HG03460 (cell line): ENCODE results near the gene ST6GALNAC3.
"Not testable (repeated sequence)": the region's sequence is repeated elsewhere in the genome, so short reads cannot be mapped to it uniquely, and the experiment has no call there.

ENCODE experiments used
- ATAC-seq: cut with Tn5 transposase; IDR thresholded peaks from one replicate; pipeline ENCODE4 v1.9.1; 2021; ENCODE audit not compliant: unreplicated experiment

Gene ST6GALNAC3

DNA sequence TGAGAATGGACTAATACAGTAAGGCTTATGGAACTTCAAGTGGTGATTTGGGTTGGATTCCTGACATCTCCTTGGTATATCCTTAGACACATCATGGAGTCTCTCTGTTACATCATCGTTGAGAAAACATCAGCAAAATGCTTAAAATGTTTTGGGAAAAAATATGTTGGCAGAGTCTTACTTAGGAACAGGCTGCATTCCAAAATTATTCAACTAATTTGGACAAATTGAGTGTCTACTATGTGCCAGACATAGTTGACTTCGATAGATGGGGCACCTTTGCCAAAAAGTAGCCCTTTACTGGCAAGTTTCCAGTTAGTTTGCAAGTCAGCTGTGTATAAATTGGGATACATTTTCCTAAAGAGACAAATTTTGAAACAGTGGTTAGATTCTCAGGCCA lies 539.3 kb downstream of the ST6GALNAC3 start:
- ATAC-seq = no peak

DNA sequence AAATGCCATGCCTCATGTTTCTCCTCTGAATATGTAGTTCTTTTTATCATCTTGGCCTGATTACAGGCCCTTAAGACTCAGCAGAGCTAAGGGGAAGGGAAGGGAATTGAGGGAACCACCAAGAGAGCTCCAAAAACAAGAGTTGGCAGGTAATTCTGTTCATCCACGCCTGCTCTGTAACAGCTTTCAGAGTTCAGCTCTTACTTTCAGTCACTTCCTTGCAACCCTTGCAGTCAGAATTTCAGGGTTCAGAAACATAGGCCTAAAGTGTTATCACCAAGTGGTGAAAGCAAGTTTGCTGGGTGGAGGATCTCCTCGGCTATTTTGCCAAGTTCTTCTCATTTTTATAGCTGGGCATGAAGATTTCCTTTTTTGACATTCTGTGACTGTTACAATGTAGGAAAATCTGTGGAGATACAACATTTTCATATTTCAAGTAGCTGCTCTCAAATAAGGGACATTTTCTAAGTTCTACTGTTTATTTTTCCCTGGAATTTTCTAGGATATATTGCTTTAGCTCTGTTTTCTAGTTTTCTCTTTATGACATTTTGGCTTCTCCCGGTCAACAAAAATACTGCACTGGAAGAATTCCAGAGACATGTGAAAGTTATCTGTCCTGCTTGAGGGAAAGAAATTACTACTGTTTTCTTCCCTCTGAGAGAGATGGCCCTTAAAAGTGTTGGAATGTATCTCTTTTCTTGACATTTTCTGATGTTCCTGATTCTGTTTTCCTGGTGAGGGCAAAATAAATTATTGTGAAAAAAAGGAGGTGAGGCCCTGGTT lies 540.9 kb downstream of the ST6GALNAC3 start:
- ATAC-seq = no peak

DNA sequence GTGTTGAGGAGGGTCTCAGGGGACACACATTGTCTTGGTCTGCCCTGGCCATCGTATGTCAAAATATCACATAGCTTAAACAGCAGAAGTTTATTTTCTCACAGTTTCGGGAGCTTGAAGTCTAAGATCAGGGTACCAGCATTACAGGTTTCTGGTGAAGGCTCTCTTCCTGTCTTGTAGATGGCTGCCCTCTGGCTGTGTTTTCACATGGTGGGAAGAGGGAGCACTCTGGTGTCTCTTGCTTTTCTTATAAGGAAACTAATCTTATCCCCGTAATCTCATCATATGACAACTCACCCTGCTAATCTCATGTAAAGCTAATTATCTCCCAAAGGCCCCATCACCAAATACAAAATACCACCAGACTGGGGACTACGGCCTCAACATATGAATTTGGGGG lies 545.8 kb downstream of the ST6GALNAC3 start:
- ATAC-seq = no peak

DNA sequence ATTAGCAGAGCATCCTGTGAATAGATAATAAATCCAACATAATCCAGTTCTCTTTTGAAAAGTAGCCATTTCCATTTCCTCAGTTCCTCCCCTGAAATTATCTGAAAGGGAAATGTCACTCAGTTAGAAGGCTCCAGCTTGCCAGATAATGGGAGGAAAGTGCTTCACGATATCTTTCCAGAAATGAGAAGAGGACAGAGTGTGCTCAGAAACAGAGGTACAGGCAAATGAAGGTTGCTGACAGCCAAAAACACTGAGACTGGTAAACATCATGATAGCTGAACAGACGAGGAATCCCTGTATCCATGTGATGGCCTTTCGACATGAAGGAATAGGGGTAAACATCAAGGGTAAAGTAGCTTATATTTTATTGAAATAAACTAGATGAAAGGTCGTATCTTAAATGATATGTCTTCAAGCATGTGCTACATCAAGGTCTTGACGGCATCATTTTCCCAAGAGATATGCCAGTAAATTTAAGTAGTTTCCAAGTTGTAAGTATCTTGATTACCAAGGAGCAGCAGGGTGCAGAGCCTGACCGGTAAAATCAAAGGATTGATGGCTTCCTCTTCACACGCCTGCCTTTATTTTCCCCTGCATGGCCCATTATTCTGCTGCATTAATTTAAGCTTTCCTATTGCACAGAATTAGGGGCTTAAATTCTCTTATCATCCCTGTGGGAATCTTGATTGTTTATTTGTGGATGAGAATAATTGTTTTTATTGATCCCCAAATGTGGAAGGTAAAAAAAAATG lies 548.4 kb downstream of the ST6GALNAC3 start:
- ATAC-seq = no peak

DNA sequence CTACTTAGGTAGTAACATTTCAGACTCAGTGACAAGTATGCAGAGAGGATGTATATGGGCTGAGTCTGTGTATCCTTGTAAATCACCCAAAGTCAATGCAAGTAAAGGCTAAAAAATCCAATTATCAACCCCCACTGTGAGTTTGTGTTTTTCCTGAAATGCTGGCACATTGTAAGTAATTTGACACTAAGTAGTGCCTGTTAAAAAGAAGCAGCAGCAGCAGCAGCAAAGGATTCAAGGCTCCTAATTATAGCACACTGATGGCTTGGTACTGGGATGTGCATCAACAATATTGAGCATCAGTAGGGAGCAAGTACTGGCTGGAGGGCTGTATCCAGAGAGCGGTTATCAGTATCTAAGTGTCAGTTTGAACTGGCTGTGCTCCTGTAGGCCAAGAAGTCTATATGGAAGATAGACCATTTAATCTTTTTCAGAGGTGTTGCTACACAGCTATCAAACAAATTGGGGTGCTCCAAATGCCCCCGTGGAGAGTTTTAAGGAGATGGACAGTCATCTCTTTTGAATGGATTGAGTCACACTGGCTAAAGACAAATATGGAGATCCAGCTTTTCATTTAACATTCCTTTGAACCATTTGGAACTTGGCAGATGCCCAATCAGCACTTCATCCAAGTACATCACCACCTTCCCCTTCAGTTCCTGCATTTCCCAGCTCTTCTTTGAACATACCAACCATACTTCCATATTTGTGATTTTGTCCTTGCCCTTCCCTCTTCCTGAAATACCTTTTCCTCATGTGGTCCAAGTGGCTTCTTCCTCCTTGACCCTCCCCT lies 551.5 kb downstream of the ST6GALNAC3 start:
- ATAC-seq = no peak

DNA sequence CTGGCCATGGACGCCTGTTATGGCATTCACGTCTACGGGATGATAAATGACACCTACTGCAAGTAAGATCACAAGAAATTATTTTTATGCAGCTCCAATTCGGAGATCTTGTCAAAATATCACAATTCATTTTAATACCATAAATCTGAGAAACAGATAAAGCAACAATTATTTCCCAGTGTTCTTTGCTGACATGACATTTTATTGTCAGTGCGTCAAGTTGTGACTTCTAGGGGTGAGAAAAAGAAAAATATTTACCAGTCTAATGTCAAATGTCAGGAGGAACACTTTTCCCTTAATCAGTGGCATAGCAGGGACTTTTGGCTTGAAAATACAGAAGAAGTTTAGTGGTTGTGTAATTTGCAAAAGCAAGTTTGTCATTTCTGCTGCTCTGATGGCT lies 553.0 kb downstream of the ST6GALNAC3 start:
- ATAC-seq = no peak

DNA sequence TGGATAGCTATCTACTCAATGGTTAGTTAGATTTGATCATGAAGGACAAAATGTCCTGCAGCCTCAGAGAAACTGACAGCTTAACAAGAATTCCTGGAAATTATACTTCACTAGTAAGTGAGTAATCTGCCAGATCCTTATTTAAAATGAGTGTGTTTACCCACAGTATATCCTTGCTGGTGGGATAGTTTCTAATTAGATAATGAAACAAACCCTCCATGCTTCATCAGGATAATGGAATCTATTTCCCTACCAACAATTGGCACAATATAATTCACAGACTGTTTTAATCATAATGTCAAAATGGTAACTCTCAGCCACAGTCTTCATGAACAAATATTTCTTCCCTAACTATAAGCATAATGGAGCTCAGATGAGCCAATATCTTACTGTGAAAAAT lies 553.4 kb downstream of the ST6GALNAC3 start:
- no peak for ATAC-seq

DNA sequence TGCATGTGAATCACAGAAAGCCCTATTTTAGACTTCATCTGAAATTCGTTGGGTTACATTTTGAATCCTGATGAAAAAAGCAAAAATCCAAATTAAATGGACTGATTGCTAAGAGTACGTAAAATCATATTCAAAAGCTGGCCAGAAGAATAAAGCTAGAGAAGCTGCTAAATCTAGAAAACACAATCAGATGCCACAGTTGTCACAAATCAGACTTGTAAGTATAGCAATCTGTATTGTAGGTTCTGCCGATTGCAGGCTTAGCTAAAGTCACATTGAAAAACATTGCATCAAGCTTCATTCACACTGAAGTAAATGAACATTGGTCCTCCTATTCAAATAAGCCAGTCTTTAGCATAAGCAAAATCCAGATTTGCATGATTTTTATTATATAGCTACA lies 557.6 kb downstream of the ST6GALNAC3 start:
- no peak for ATAC-seq

DNA sequence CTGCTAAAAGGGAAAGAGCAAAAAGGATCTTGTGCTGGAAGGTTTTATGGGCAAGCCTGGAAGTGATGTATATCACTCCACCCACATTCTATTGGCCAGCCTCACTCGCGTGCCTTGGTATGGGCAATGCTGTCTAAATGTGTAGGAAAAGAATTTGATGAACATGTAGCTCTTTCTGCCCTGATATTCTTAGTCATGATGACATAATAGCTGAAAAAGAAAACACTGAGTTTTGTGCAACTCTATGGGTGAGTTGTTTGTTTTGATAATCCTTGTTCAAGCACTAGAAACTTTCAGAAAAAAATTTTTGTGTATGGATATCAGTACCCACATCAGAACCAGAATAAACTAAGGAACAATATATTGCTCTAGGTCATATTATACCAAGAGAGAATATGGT lies 561.2 kb downstream of the ST6GALNAC3 start:
- ATAC-seq = no peak

DNA sequence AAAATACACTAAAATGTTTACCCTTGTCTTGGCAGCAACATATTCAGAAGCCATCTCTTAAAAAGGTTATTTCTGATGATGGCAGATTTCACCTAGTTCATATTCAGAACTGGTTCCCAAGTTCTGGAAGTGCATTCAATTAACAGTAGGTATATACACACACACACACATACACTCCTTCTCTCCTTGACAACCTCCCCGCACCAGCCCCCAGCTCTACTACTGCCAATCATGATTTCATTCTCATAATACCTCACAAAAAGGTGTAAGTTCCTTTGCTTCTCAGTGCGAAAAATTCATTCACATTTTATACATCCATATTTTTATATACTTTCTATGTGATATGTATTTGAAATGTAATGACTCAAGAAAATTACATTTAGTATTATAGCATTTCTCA lies 564.6 kb downstream of the ST6GALNAC3 start:
- ATAC-seq = no peak

DNA sequence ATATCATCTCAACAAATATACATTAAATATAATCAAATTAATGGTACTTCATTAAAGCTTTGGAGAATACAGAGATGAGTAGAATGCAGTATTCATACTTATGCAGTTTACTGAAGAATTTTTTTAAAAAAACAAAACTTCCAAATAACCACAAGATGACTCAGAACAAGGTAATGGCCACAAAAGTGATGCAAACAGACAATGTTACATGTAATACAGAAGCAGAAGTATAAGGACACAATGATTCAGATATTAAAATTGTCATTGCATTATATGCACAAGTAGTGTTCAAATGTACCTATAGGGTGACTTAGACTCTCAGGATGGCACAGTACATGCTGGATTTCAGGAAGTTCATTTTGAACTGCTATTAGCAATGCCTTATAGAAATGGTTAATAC lies 565.5 kb downstream of the ST6GALNAC3 start:
- ATAC-seq = no peak

DNA sequence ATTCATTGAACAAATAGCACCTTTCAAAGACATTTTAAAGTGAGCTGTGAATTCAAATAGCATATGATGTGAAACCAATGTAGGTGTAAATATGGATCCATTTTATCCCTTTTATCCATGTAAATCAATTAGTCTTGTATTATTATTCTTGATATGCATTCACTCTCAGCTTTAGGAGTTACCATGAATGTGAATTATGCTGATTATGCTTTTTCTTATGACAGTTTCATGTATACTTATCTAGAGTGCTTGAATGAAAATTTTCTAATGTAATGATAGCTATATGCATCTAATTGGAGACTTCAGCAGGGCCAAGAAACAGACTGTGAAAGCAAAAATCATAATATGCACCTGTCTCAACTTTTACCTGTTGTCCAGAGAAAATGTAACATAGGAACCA lies 566.2 kb downstream of the ST6GALNAC3 start:
- no peak for ATAC-seq

DNA sequence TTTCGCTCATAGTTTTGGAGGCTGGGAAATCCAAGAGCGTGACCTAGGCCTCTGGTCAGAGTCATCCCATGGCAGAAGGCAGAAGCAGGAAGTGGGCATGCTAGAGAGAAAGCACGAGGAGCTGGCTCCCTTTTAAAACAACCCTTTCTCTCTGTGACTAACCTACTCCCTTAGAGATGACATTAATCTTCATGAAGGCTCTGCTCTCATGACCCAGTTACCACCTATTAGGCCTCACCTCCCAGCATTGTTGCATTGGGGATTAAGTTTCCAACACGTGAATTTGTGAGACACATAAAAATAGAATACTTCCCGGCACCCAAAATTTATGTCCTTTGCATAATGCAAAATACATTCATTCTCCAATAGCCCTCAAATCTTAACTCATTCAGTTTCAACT lies 569.6 kb downstream of the ST6GALNAC3 start:
- ATAC-seq = no peak

DNA sequence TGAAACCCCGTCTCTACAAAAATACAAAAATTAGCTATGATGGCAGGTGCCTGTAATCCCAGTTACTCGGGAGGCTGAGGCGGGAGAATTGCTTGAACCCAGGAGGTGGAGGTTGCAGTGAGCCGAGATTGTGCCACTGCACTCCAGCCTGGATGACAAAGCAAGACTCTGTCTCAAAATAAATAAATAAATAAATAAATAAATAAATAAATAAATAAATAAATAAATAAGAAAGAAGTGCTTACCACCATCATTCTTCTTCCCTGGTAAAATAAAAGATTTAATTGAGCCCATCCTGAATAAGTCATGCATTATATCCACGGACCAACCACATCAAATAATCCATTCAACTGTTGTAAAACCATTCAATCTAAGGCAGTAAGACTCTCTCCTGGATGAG lies 578.3 kb downstream of the ST6GALNAC3 start:
- ATAC-seq = not testable (repeated sequence)

DNA sequence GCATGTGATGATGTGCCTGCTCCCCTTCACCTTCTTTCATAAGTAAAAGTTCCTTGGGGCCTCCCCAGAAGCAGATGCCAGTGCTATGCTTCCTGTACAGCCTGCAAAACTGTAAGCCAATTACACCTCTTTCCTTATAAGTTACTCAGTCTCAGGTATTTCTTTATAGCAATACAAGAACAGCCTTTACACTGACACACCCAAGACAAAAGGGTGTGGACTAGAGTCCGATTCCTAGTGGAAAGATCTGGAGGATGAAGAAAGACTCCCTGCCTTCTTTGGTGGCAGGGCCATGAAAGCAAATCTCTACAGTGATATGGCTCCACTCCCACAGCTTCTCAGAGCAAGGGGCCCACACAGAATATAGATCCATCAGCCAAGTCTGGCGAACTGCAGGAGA lies 583.1 kb downstream of the ST6GALNAC3 start:
- no peak for ATAC-seq

DNA sequence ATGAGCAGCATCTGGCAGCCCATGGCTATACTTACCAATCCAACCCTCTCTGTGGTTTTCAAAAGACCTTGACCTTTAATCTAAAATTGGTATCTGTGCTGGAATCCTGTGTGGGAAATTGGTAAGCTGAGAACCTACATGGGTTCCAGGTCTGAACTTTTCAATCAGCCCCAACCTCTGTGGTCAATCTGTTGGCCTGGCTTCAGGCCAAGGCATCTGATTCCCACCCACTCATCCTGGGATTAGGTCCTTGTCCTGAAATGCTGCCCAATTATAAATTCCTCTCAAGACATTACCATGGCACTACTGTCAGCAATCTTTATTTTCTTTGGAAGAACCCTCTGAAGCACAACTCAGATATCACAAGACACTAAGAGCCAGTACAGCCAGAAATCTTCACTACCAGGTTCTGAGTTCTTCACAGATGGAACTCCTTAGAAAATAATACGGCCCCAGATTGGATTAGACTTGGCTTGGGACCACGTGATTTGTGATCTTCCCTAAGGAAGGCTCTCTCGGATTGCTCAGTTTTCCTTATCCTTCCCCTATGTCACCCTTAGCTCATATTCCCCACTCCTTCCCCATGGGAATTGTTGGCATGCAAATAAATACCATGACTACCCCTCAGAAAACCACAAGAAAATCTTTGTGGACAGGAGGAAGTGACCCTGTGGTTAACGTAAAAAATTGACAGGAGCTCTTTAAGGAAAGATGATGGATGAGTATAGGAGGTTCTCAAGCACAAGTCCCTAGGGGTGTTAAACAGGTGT lies 584.8 kb downstream of the ST6GALNAC3 start:
- ATAC-seq = no peak

DNA sequence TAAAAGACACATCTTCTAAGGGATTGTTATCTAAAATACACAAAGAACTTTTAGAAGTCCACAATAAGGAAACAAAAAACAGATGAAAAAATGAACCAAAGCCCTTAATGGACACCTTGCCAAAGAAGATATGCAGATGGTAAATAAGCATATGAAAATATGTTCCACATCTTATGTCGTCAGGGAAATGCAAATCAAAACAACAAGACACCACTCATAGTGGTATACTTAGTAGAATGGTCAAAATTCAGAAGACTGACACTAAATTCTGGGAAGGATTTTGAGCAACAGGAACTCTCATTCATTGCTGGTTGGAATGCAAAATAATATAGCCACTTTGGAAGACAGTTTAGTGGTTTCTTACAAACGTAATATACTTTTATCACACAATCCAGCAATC lies 587.0 kb downstream of the ST6GALNAC3 start:
- ATAC-seq = no peak

DNA sequence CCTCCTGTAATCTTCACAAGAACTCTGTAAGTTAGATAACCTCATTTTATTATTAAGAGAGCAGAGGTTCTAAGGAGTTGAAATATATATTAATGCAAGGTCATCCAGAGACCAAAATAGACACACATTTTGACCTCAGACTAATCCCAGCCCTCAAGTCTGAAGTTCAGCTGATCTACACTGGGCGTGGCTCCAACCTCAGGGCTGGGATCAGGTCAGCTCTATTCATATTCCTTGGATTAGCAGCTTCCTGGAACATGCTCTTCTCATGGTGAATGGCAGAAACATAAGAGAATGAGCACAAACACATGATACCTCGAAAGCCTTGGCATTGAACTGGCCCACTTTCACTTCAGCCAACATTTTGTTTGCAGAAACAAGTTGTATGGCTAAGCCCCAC lies 592.0 kb downstream of the ST6GALNAC3 start:
- no peak for ATAC-seq

DNA sequence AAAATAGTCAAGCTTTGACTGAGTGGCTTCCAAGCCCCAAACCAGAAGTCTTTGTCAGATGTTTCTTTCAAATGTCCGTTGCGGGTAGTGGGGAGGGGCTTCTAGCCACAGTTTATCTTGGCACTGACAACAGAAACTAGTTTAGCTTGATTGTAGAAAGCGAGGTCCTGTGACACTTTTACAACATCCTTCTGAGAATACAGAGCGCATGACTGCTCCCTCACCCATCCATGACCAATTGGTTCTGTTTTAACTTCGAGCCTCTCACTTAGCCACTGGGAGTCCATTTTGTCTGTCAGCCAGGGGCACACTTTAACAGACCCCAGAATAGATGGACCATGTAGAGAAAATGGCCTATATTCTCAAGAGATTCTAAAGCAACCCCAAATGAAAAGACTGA lies 593.5 kb downstream of the ST6GALNAC3 start:
- no peak for ATAC-seq

DNA sequence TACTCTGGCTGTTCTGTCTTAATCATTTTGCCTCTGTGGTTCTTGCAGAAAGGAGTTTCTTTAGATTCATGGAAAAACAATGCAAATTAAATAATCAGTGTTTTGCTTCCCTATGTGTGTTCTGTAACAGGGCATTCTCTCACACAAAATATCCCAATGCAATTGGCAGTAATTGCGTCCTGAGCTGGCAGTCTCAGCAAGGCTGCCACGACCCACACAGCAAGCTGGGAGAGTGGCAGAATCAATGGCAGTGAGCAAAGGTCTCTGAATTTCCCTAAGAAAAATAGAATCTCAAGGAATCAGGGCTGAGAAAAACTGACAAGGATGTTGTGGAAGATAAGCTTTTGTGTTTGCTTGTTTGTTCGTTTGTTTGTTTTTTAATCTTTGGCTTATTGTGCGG lies 594.6 kb downstream of the ST6GALNAC3 start:
- ATAC-seq = no peak
